ENCODE results near the gene RORC. TPM values are rescaled to one million over a fixed set of nuclear protein-coding genes. Genes with fewer than 3 reads are reported as not detected.

RORC gene
- total and polyA plus RNA-seq, 2 of the 8 experiments (the other 6 are each of a cell fraction or from before 2014, with no cell fraction given): 0.44 to 0.54 TPM

GRCh38 chr1:151806170-151806569 lies 25.4 kb downstream of the RORC start:
- Histone ChIP-seq H3K56ac (replicated peaks; ENCODE audit: insufficient read length, low read depth, low read length) (no peak overlapping the region), H3K4ac (replicated peaks; ENCODE audit: insufficient read length, low read depth, low read length) (no peak overlapping the region), H3K27ac (ENCODE audit: low read depth, low read length) (no peak overlapping the region), H2BK20ac (ENCODE audit: low read length) (no peak overlapping the region), H3K36me3 (ENCODE audit: control insufficient read depth in 2 of 4, insufficient read depth in 4 of 4, low read length in 3 of 4) (no peaks in the 10 kb centered on the region), H4K91ac (replicated peaks; ENCODE audit: insufficient read length, low read length) (no peak overlapping the region), H2BK15ac (ENCODE audit: low read length) (no peak overlapping the region), H2BK12ac (ENCODE audit: low read depth, low read length) (no peak overlapping the region), H4K8ac (ENCODE audit: extremely low read depth, insufficient read depth, low read length) (no peak overlapping the region), H4K5ac (ENCODE audit: insufficient read length, low read depth, low read length) (no peak overlapping the region), H3K4me3 (ENCODE audit: extremely low read depth in 1 of 4, insufficient read depth in 2 of 4, low read depth in 3 of 4, low read length in 4 of 4) (no peak overlapping the region), H3K18ac (ENCODE audit: extremely low read depth, low read length) (no peak overlapping the region), H2AK5ac (ENCODE audit: low read depth, low read length) (no peak overlapping the region), H3K4me2 (ENCODE audit: insufficient read depth in 1 of 2, low read depth in 2 of 2, low read length in 2 of 2) (no peak overlapping the region), H3K9ac (replicated peaks in 1 of 4; ENCODE audit: extremely low read depth in 1 of 4, low read depth in 3 of 4, low read length in 3 of 4) (no peak overlapping the region), H2BK120ac (replicated peaks; ENCODE audit: low read depth, low read length) (no peak overlapping the region), H3K4me1 (replicated peaks in 1 of 4; ENCODE audit: control insufficient read depth in 3 of 4, insufficient read depth in 4 of 4, low read length in 3 of 4) (peaks cover 1 to 5% (median 4%) of the 10 kb centered on the region in 4 experiments; a peak in 2 of 7 replicates), H2BK5ac (ENCODE audit: low read depth, low read length) (no peak overlapping the region), H2AFZ (ENCODE audit: low read length) (no peak overlapping the region), H3K14ac (ENCODE audit: insufficient read length) (no peak overlapping the region), H3K79me2 (ENCODE audit: control insufficient read depth in 1 of 2, insufficient read depth in 2 of 2, low read length in 2 of 2) (no peaks in the 10 kb centered on the region), H3K27me3 (replicated peaks in 1 of 4; ENCODE audit: control insufficient read depth in 3 of 4, extremely low read depth in 1 of 4, insufficient read depth in 3 of 4, low read length in 3 of 4) (peaks cover 0 to 3% (median 1%) of the 10 kb centered on the region in 4 experiments; a peak in 1 of 7 replicates), H4K20me1 (replicated peaks in 1 of 2; ENCODE audit: control insufficient read depth in 1 of 2, insufficient read depth in 2 of 2, low read length in 2 of 2) (no peaks in the 10 kb centered on the region), H3K9me3 (ENCODE audit: insufficient read depth in 2 of 2, low read depth in 1 of 2, low read length in 1 of 2) (no peaks in the 10 kb centered on the region), H3K23ac (ENCODE audit: insufficient read length) (no peak overlapping the region), H3K23me2 (ENCODE audit: low read depth, low read length) (no peaks in the 10 kb centered on the region), H3K79me1 (ENCODE audit: low read depth, low read length) (no peaks in the 10 kb centered on the region)
- FAIRE-seq (no peak), DNase-seq (ENCODE audit: low read depth in 1 of 2, low spot score in 2 of 2) (no peak)
- ChIA-PET POLR2A (ENCODE audit: partially characterized antibody) (interaction anchor here (1.1 kb wide), 1 partner anchor 9 kb away, joined by 3 read pairs; no protein-coding TSS in a partner anchor), CTCF (ENCODE audit: partially characterized antibody) (interaction anchor here (1.4 to 2.6 kb wide), 4 partner anchors 9 to 30 kb away, joined by 4 to 6 read pairs (median 6); partner anchors contain the start of gene TDRKH)
- 91% methylated on average over 7 of the region's 7 CpGs; no CpG with 5 or more reads in 1 of the 2 experiments for WGBS, 2 experiments (ENCODE audit: extremely low coverage in 1 of 2, insufficient coverage in 1 of 2, insufficient read length in 1 of 2, insufficient replicate concordance in 2 of 2, low coverage in 1 of 2, low lambda C conversion rate in 2 of 2, missing lambda C conversion rate in 1 of 2)
- no peak for TF ChIP-seq EGR1 (IDR thresholded peaks at IDR 0.05; ENCODE audit: borderline replicate concordance, low read depth, low read length)
- no peak for TF ChIP-seq FOSL1 (IDR thresholded peaks at IDR 0.05; ENCODE audit: insufficient read depth, low read depth, low read length)
- TF ChIP-seq RAD21 (IDR thresholded peaks at IDR 0.05 in 1 of 2, conservative IDR thresholded peaks at IDR 0.05 in 1 of 2; ENCODE audit: low read depth in 2 of 2, low read length in 2 of 2): no peak
- TF ChIP-seq TCF12 (IDR thresholded peaks at IDR 0.05; ENCODE audit: low read depth, low read length): no peak
- TF ChIP-seq TEAD4 (IDR thresholded peaks at IDR 0.05; ENCODE audit: low read depth, low read length): no peak
- TF ChIP-seq MAX (IDR thresholded peaks at IDR 0.05): no peak
- no peak for TF ChIP-seq RXRA (IDR thresholded peaks at IDR 0.05; ENCODE audit: insufficient read depth, low read depth, low read length)

All from H1 (cell line).